Activated CD8-positive, alpha-beta memory T cell treated with anti-CD3 and anti-CD28 coated beads, Interleukin-2, amount 50 U/mL, for 24 hours (primary cell): ENCODE measurements around the gene ADAP1.
"Not testable (repeated sequence)": the region's sequence is repeated elsewhere in the genome, so short reads cannot be mapped to it uniquely, and the experiment has no call there.

Source experiments
- DNase-seq: peaks from one replicate; pipeline ENCODE4 v3.0.0-alpha.2; 2020; ENCODE audit errors: extremely low read depth

The ADAP1 gene

DNA sequence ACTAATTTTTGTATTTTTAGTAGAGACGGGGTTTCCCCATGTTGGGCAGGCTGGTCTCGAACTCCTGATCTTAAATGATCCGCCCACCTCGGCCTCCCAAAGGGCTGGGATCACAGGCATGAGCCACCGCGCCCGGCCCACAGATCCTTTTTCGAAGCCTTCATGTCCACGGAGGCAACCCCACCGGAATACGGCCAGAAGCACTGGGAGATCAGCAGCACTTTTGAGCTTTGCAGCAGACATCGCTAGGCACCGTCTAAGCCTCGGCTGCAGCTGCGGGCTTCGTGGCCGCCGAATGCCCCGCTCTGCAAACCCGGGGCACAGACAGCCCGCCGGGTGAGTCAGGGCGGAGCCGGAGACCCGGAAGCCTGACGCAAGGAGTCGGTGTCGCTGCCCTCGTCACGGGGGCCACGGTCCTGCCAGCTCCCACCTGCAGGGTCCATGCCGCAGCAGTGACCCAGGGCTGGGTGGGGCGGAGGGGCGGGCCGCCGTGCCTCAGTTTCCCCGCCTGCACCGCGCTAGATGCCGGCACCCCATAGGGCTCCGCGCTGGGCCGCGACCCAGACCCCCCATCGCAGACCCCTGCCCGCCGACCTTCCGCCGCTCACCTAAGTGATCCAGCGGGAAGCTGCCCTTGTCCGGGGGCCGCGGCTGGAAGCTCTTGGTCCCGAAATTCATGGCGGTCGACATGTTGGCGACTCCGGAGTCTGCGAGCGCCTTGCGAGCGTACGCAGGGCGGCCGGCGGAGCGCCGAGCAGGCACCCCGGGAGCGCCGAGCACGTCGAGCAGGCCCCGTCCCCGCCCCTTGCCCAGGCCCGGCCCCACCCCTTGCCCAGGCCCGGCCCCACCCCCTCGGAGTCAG is 20.6 kb upstream of the ADAP1 start, which contains the start of gene COX19:
Gene COX19, minus strand, starts transcription at position 730 of the 862 bp plus-strand sequence. Its CDS starts 40 bp downstream, at position 690.
- peak; percentile 69 for DNase-seq

DNA sequence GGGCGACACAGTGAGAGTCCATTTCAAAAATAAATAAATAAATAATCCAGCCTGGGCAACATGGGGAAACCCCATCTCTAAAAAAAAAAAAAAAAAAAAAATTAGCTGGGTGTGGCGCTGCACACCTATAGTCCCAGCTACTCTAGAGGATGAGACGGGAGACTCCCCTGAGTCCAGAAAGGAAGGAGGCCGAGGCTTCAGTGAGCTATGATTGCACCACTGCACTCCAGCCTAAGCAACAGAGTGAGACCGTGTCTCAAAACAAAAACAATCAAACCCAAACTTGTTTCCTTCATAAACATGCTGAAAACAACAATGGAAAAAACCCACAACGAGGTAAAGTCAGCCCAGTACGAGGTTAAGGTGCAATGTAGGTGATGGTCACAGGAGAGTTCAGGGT is 19.7 kb upstream of the ADAP1 start:
- DNase-seq = no peak

- DNase-seq = no peak
Measured at GRCh38 chr7:973312-973711, 18.8 kb upstream of the ADAP1 start.

DNA sequence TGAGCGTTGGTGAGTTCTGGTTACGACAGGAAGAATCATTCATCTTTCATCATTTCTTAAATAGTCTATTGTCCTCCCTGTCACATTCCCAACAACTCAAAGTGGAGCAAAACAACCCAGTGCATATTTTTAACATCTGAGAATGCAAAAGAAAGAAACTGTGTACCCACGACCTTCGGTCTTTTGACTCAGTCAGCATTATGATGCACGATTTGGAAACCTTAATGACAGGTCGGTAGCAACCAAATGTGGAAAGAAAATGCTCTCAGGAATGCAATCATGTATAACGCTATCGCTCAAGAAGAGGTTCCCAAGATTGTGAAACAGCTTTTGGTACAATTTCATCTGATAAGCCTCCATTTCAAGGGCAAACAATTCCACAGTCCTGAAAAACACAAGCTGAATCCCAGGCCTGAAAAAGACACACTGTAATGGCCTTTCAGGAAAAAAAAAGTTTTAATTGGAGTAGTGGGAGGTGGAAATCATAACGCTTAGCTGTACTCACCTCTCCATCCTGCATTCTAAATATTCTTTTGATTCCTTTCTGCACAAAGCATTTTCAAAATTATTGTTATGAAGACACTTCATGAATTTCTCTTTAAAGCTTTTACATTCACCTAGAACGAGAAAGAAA is 18.3 kb upstream of the ADAP1 start:
- DNase-seq = no peak

DNA sequence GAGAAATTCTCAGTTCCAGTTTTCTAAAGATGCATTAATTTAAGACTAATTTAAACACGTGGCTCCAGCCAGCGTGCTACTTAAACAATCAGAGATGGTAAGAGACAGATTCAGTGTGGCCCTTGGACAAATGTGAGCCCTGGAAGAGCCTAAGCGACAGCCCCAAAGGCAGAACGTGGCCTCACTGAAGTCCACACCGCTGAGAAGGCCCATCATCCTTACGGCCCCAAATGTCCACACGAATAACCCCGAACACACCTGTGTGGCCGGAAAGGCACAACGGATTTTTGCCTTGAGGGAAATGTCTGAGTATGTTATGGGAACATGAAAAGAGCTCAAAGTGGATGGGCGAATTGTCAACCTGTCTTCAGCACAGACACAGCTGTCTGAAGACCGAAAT is 17.6 kb upstream of the ADAP1 start:
- no peak for DNase-seq

DNA sequence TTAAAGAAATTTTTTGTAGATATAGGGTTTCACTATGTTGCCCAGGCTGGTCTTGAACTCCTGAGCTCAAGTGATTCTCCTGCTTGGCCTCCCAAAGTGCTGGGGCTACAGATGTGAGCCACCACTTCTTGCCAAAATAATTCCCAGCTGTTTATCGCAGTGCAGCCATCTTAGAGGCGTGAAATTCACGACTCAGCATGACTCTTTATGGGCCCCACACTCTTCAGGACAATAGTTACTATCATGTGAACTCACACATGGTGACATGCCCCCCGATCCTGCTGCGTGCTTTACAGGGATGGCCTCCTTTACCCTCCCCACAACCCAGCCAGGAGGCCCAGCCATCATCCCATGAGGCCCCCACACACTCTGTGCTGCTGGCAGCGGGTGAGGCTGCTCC is 16.3 kb upstream of the ADAP1 start:
- no peak for DNase-seq

DNA sequence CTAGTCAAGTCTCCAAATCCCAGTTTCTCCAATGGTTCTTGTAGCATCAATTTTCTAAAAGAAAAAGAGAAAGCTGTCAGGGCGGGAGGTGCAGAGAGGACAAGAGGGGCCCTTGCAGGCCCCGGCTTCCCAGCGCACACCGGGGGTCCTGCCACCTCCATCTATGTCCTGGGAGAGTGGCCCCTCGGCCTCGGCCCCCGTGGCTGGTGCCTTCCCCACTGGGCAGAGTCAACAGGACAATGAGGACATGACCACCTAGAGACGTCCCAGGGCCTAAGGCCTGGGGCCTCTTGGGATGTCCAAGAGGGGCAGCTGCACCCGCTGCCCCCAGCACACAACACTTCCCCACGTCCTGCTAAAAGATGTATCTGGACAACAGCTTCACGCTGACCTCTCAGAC is 14.9 kb upstream of the ADAP1 start:
- DNase-seq = no peak

- no peak for DNase-seq
Measured at GRCh38 chr7:968205-969105, 14.0 kb upstream of the ADAP1 start.

GRCh38 chr7:967361-968082 is 13.0 kb upstream of the ADAP1 start:
- DNase-seq = no peak

DNA sequence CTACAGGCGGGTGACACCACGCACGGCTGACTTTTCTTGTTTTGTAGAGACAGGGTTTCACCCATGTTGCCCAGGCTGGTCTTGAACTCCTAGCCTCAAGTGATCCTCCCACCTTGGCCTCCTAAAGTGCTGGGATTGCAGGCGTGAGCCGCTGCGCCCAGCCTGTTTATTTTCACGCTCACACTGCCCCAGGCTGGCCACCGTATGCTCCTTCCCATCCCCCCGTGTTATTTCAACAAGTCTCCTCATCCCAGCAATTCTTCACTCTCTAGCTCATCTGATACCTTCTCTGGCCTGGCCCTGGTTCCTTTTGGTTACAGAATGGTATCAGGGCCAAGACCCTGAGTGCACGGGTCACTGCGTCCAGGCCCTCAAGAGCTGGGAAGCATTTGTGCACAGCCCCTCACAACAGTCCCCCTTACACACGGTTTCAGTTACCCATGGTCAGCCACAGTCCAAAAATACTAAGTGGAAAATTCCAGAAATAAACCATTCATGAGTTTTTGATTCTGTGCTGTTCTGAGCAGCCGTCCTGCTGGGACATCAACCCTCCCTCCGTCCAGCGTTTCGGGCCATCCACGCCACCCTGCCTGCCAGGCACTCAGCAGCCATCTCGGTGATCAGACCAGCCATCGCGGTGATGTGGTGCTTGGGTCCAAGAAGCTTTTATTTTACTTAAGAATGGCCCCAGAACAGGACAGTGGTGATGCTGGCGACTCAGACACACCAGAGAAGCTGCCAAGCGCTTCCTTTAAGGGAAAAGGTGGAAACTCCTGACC is 12.0 kb upstream of the ADAP1 start:
- no peak for DNase-seq

- no peak for DNase-seq
Measured at GRCh38 chr7:964401-965231, 10.1 kb upstream of the ADAP1 start.

DNA sequence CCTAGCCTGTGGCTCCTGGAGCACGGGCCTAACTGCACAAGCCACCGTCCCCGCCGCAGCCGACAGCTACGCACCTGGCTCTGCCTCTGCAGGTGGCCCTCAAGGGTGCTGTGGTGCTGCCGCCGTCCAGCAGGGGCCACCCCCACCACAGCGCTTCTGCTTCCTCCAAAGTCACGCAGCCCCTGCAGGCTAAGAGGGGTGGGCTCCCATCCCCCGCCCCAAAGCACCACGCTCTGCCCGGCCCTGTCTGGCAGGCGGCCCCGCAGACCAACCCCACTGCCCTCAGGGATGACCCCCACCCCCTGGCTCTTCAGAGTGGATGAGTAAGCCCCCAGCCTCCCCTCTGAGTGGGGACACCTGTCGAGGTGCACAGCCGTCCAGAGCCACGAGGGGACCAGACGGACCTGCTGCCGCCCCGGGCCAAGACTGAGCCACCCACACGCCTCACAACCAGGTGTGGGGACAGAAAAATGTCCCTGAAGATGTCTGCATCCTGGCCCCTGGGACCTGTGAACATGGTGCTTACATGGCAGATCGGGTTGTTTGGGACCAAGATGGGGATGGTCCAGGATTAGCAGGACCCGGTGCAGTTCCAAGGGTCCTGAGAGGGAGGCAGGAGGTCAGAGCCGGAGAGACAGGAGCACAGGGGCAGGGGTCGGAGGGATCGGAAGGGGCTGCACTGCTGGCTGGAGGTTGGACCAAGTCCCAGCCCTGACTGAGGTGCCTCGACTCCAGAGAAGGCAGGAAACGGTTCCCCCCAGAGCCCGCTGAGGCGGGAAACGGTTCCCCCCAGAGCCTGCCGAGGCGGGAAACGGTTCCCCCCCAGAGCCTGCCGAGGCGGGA is 9.0 kb upstream of the ADAP1 start:
- DNase-seq = no peak

GRCh38 chr7:962401-963081 is 8.1 kb upstream of the ADAP1 start:
- DNase-seq = no peak

GRCh38 chr7:961546-962400 is 7.3 kb upstream of the ADAP1 start:
- DNase-seq = no peak

GRCh38 chr7:960972-961371 is 6.5 kb upstream of the ADAP1 start:
- DNase-seq = not testable (repeated sequence)

DNA sequence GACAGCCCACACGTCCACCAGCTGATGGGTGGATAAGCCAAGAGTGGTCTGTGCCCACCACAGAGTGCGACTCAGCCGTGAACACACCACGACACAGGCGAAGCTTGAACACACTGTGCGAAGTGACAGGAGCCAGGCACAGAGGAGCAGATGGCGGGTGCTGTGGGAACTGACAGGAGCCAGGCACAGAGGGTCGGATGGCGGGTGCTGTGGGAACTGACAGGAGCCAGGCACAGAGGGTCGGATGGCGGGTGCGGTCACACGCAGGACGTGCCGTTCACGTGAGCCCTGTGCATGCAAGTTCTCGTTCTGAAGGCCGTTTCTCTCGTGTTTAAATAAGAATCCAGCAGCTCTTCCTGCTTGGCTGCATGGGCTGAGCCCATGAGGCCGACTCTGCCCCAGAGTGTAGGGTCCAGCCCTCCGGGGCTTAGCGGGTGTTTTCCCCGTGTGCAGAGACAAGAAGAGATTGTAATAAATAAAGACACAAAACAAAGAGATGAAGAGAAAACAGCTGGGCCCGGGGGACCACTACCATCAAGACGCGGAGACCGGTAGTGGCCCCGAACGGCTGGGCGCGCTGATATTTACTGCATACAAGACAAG is 5.9 kb upstream of the ADAP1 start:
- no peak for DNase-seq

- not testable (repeated sequence) for DNase-seq
Measured at GRCh38 chr7:959740-960139, 5.3 kb upstream of the ADAP1 start.
